A549 treated with AZD2906 at 1 μM for 4 hours (cell line): ENCODE data around the gene DMGDH. TPM values are rescaled to one million over a fixed set of nuclear protein-coding genes. Genes with fewer than 3 reads are reported as not detected.

ENCODE experiments used
- total RNA-seq: library from RNA; stranded (reverse); fragments of 200-300 nt; extraction: Qiagen RNA extraction; gene quantifications from 5 replicates; pipeline ENCODE4 v1.2.3, GENCODE V29; 2022

DMGDH gene
- 0.29 TPM in 1 of 5 replicates, not detected in the others for total RNA-seq

DNA sequence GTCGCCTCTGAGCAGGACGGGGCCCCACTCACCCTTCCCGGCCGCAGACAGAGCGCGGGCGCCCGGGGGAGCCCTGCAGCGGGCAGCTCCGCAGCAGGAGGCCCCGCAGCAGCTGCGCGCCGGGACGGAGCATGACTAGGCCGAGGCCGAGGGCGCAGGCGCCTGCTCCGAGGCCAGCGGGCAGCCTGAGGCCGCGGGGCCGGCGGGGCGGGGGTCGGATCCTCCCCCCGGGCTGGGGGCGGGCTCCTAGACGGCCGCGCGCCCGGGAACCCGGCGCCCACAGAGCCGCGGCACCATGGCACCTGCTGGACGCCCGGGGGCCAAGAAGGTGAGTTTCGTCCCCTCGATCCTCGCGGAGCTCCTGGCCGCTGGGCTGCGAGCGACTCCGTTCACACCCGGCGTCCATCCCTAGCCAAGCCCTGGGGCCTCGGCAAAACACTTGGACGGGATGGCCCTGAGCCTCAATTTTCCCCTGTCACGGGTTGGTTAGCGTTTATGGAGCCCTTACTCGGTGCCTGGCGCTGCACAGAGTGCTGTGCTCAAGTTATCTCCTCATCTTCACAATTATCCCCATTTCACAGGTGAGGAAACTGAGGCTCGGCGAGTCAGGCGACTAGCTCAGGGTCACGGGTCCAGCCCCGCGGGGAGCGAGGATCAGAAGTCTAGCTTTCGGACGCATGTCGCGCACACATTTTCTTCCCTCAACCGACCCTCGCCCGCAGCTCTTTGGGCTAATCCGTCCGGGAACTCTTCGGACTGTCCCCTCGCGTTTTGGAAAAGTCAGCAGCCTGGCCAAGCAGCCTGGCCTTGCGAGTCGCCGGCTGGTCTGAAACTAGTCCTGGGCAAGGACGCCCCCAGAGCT, at the start of gene DMGDH, which contains the start of gene BHMT2:
TSS of gene DMGDH (minus strand) at position 187 of the 862 bp plus-strand sequence. CDS start at position 133, 54 bp downstream.
TSS of gene BHMT2 (plus strand) at position 280 of the 862 bp plus-strand sequence. CDS start at position 296, 16 bp downstream.

DNA sequence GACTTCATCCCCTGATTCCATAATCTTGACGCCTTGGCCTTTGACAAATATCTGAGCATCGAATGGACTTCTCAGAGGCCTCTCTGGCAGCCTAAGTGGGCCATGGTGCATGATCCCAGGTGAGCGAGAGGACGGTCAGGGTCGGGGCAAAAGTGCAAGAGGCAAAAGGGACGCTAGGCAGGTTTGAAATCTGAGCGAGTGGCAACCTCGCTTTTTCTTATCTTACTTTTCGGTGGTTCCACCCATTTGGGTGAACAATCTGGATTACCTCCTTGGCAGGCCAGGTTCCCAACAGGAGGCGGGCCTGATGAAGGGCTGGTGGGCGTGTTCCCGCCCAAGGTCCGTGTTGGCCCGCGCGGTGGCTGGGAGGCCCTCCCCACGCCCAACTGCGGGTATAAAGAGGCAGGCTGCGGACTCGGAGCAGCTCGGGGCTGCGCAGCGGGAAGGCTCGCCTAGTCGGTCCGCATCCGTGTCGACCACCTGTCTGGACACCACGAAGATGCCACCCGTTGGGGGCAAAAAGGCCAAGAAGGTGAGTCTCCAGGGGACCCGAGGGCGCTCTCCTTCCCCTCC, 42.0 kb upstream of the DMGDH start, which contains the start of gene BHMT:
TSS of gene BHMT (plus strand) at position 423 of the 573 bp plus-strand sequence. CDS start at position 500, 77 bp downstream.

DNA sequence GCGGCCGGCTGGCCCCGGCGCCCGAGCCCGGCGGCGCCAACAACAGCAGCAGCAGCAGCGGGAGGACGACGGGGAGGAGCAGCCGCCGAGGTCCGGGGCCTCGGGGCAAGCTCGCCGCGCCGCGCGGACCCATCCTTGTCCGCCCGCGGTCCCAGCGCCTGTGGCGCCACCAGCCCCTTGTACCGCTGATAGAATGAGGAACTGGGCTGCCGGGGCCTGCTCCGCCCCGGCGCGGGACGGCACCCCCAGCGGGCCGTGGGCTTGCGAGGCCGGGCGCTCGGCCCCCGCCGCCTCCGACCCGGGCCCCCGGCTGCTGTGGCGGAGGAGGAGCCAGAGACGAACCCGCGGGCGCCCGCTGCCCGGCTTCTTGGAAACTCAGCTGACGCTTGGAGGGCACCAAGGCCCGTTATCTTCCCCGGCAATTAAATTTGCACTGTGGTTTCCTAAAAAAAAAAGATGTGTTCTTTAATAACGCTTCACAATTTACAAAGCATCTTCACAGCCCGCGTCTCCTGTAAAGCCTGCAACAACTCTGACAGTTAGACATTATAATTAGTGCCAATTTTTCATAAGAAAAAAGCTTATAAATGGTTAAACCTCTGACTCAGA, 84.3 kb downstream of the DMGDH start, which contains the start of gene ARSB:
TSS of gene ARSB (minus strand) at position 195 of the 609 bp plus-strand sequence. CDS start at position 133, 62 bp downstream.

Other genes starting within 250 kb of the DMGDH start
- gene ARSB, start 84.4 kb downstream of the DMGDH start, total RNA-seq, result 8.1 to 9.6 TPM (median 8.3 TPM) in 5 replicates
- not detected in 5 replicates for gene BHMT2, start 93 bp upstream of the DMGDH start, total RNA-seq
- 0.07 TPM in 1 of 5 replicates, not detected in the others for gene BHMT, start 42.1 kb upstream of the DMGDH start, total RNA-seq
- gene JMY, start 166.5 kb upstream of the DMGDH start, total RNA-seq, result 2.6 to 3.3 TPM (median 3.1 TPM) in 5 replicates